AG09309 (cell line): Measurements from ENCODE around the gene BAIAP3.
A peak's percentile ranks its signal among the peaks of the same experiment; 100 is the strongest.

ENCODE experiments used
- DNase-seq: peaks from one replicate; pipeline ENCODE4 v3.0.0-alpha.2; 2010; ENCODE audit warnings: low read depth
- H3K4me3 ChIP-seq: 2 replicates; pipeline ENCODE4 v1.5.1; 2011; ENCODE audit warnings: mild to moderate bottlenecking, low read depth, low read length, moderate library complexity; ENCODE audit not compliant: control insufficient read depth
- CTCF ChIP-seq: IDR thresholded peaks from 2 replicates; pipeline ENCODE4 v1.5.1; 2011; ENCODE audit warnings: mild to moderate bottlenecking, low read depth, low read length, inconsistent platforms; ENCODE audit not compliant: insufficient read depth, control insufficient read depth; ENCODE audit errors: missing control alignments

The BAIAP3 gene

GRCh38 chr16:1349351-1349750 lies 15.9 kb downstream of the BAIAP3 start:
- H3K4me3 ChIP-seq = no peak overlapping the region
- DNase-seq = no peak
- TF ChIP-seq CTCF = no peak

GRCh38 chr16:1349951-1350350 lies 16.5 kb downstream of the BAIAP3 start:
- no peak overlapping the region for H3K4me3 ChIP-seq
- no peak for DNase-seq
- no peak for TF ChIP-seq CTCF

GRCh38 chr16:1350691-1351090 lies 17.2 kb downstream of the BAIAP3 start:
- no peak for TF ChIP-seq CTCF
- peak overlapping the region; percentile 98 for H3K4me3 ChIP-seq
- DNase-seq = no peak

- no peak for DNase-seq
- H3K4me3 ChIP-seq = peak overlapping the region; percentile 98
- TF ChIP-seq CTCF = no peak
Measured at GRCh38 chr16:1351215-1351581, 17.8 kb downstream of the BAIAP3 start.

- peak within 1 kb of the TSS; percentile 98 for H3K4me3 ChIP-seq
- TF ChIP-seq CTCF = no peak
- DNase-seq = peak; percentile 69
Measured at GRCh38 chr16:1351582-1352362, 18.3 kb downstream of the BAIAP3 start, which contains the start of the genes GNPTG and TSR3. Gene GNPTG (plus strand): TSS chr16:1351931. CDS start chr16:1351966, 35 bp downstream. Gene TSR3 (minus strand): TSS chr16:1351878. CDS start chr16:1351804, 74 bp downstream.

- H3K4me3 ChIP-seq = no peak overlapping the region
- TF ChIP-seq CTCF = no peak
- DNase-seq = no peak
Measured at GRCh38 chr16:1354815-1355540, 21.5 kb downstream of the BAIAP3 start.
